Endometrial microvascular endothelial cells (primary cell): Measurements from ENCODE around the gene HAVCR2. TPM values are rescaled to one million over a fixed set of nuclear protein-coding genes. Genes with fewer than 3 reads are reported as not detected.
"Not testable (repeated sequence)": the region's sequence is repeated elsewhere in the genome, so short reads cannot be mapped to it uniquely, and the experiment has no call there.

Source experiments
- in situ Hi-C: cut with HindIII; loops from 2 replicates; pipeline ENCODE4 v1.10.0; 2017; ENCODE audit warnings: low sequenced_read_pairs, low pct_unique_long_range_greater_than_20kb; ENCODE audit errors: inconsistent ontology term
- total RNA-seq: library from RNA; depleted of rRNA; stranded (reverse); fragments of >200 nt; gene quantifications from one replicate; pipeline ENCODE4 v1.2.3, GENCODE V29; 2015; ENCODE audit errors: inconsistent ontology term

The HAVCR2 gene
- total RNA-seq, 1 donor from 2014 or later: not detected

DNA sequence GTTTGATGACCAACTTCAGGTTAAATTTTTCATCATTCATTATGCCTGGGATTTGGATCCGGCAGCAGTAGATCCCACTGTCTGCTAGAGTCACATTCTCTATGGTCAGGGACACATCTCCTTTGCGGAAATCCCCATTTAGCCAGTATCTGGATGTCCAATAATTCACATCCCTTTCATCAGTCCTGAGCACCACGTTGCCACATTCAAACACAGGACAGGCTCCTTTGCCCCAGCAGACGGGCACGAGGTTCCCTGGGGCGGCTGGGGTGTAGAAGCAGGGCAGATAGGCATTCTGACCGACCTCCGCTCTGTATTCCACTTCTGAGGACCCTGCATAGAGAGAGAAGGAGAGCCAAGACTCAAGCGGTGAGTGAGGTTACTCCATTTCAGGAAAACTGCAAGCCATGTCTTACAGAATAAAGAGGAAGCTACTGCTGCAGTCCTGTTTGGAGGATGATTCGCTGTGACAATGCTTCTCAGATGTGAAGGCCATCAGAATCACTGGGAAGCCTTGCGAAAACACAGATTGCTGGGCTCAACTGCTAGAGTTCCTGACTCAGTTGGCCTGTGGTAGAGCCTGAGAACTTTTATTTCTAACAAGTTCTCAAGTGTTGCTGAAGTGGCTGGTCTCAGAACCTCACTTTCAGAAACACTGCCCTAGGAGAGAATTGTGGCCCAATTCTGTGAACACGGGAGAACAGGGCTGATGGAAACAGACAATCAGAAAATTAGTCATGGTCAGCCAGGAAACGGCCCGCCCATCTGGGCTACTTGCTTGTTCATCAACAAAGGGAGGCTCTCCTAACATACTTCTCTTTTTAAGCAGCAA lies 2.0 kb downstream of the HAVCR2 start:
- in situ Hi-C loops: no loop called here

DNA sequence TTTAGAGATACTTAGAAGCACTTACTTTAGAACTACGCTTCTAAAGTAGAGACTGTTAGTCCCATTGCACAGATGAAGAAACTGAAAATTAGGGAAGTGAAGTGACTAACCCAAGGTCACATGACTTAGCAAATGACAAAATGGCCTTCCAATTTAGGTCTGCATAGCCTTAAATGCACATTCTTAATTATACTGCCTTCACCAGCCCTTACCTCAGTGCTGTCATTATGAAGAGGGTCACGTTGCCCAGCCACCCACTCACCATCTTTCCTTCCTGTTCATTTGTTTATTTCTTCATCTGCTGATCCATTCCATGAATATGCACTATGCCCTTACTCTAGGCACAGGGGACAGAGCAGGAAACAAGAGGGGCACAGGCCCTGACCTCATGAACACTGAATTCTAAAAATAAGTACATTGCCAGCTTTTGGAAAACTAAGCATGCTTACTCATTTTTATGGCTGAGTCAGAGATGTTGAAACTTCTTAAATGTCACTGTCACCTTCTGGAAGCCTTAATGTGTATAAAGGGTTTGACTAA lies 8.6 kb downstream of the HAVCR2 start:
- in situ Hi-C loops: no loop called here

DNA sequence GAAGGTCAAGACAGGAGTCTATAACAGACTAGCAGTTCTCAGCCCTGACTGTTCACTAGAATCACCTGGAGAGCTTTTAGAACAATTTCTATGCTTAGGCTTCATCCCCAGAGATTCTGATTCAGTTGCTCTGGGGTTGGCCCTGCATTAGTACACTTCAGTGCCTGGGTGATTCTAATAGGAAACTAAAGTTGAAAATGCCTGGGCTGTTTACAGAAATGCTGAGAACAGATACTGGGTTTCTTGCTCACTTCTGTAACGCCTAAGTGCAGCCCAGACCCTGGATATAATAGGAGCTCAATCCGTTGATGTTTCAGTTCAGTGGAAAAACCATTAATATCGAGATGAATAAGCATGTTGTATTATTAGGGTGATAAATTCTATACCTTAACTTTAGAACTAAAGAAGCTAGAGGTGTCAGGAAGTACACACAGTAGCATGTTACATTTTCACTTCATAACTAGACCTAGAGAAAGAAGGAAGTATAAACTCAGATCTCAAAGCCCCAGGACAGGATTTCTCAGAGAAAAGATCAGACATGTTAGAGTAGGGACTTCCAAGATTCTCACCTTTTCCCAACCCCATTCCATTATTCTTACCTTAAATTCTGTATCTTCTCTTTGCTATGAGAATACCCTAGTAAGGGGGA lies 20.4 kb downstream of the HAVCR2 start:
- in situ Hi-C loops: no loop called here

DNA sequence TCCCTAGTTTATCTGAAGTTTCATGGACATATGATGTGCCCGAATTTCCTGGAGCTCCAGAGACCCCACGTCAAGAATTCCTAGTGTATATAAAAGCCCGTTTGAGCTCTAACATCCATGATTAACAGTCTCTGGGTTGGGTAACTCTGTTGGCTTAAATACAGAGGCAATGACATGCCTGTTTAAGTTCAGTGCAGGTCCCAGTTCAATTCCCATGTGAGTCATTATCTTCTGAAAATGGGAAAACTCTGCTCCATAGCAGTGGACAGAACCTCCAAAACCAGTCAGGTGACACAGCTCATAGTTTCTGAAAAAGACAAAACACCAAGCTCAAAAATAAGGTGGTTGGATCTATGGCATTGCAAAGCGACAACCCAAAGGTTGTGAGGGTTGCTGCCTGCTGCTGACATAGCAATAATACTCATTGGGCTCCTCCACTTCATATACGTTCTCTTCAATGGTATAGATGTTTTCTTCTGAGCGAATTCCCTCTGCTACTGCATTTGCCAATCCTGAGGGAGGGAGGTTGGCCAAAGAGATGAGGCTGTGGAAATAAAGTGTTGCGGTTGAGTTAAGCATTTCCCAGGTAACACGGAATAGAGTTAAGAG lies 22.0 kb downstream of the HAVCR2 start:
- in situ Hi-C loops: no loop called here

DNA sequence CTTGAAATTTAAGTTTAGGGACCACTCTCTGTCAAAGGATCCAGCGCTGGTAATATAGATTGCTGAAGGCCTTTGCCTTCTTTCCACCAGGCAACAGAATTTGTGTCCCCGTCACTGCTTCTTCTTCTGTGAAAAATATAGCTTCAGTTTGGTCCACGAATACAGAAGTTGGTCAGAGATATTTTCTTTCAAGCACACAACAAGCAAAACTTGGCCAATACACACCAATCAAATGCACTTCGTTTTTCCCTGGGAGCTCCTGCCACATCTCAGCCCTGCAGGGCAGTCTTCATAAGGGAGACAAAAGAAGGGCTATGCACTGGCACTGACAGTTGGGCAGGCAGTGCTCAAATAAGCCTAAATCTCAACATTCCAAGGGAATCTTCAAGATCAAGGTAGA lies 22.9 kb downstream of the HAVCR2 start:
- in situ Hi-C loops: no loop called here

DNA sequence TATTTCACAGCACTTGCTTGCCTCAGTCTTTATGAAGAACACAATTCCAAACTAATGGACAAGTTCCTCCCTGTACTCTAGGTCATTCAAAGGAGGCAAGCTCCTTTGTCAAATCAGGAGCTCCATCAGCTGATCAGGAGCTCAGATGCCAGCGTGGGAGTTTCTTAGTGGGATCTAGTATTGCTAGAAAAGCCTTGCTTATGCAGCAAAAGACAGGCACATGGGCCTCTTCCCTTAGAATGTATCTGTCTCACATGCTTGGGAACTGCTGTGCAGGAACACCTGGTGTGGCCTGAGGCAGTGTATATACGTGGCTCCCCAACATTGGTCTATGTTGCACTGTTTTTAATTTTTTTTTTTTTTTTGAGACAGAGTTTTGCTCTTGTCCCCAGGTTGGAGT lies 28.6 kb downstream of the HAVCR2 start:
- in situ Hi-C loops: no loop called here

DNA sequence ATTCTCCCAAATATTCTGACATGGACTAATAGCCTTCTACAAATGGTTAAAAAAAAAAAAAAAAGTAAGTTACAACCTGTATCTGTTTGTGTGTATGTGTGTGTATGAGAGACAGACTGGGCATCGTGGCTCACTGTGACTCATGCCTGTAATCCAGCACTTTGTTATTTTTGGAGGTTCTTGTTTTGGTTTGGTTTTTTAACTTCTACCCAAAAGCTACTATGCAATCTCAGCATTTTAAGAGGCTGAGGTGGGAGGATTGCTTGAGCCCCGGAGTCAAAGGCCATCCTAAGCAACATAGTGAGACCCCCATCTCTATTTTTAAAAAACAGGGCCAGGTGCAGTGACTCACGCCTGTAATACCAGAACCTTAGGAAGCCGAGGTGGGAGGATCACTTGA lies 32.3 kb downstream of the HAVCR2 start:
- in situ Hi-C loops: no loop called here

DNA sequence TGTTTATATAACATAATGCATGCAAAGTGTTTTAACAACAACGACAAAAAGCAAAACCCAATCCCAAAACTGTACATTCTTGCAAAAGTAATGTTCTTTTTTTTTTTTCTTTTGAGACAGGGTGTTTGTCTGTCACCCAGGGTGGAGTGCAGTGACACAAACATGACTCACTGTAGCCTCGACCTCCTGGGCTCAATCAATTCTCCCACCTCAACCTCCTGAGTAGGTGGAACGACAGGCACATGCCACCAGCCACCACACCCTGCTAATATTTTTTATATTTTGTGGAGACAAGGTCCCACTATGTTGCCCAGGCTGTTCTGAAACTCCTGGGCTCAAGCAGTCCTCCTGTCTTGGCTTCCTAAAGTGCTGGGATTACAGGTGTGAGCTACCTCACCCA lies 36.3 kb downstream of the HAVCR2 start:
- in situ Hi-C loops: no loop called here

DNA sequence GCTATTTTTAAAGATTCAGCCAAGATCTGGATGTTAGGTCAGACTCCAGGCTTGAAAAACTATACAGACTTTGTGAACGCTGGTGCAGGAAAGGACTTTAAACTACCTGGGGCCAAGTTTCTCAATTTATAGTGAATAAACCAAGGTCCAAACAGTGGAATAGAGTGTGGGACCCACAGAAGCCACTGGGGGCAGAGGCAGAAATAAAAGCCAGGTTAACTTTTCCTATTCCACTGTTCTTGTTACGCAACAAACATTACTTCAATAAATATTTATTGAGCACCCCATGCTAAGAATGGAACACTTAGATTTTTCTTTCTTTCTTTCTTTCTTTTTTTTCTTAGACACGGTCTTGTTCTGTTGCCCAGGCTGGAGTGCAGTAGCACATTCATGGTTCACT lies 38.9 kb downstream of the HAVCR2 start:
- in situ Hi-C loops: no loop called here

DNA sequence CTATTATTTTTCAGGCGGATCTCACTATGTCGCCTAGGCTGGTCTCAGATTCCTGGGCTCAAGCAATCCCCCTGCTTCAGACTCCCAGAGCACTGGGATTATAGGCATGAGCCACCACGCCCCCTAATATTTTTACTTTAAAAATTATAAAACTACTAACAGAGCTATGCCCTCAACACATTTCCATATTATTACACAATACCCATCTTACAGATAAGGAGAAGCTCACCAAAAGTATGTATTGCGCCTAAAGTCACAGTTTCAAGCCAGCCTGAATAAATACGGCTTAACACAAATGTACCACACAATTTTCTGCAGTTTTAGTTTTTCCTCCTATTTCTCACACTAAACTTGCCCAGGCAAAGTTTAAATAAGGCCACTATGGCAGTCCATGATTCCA lies 40.1 kb downstream of the HAVCR2 start:
- in situ Hi-C loops: no loop called here

DNA sequence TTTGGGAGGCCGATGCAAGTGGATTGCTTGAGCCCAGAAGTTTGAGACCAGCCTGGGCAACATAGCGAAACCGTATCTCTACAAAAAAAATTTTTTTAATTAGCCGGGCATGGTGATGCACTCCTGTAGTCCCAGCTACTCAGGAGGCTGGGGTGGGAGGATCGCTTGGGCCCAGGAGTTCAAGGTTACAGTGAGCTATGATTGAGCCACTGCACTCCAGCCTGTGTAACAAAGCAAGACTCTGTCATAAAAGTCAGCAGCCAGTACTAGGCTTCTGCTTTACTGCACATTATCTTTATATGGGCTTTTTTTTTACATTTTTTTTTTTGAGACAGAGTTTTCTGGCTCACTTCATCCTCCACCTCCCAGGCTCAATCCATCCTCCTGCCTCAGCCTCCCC lies 40.5 kb downstream of the HAVCR2 start:
- in situ Hi-C loops: no loop called here

DNA sequence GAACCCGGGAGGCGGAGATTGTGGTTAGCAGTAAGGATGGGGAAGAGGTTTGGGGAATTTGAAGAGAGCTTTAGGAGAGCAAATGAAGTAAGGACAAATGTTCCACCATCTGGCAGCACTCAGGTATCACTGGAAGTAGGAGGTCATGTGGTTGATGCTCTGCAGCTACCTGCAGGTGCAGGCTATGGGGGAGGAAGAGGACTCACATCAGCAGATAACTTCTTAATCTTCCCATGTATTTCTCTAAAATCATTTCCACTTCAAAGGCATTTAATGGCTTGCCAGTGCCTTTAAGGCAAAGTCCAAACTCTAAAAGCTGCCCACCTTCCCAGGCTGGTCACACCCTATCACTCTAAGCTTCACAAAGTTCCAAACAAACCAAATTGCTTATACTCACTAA lies 41.8 kb downstream of the HAVCR2 start:
- in situ Hi-C loops: no loop called here

DNA sequence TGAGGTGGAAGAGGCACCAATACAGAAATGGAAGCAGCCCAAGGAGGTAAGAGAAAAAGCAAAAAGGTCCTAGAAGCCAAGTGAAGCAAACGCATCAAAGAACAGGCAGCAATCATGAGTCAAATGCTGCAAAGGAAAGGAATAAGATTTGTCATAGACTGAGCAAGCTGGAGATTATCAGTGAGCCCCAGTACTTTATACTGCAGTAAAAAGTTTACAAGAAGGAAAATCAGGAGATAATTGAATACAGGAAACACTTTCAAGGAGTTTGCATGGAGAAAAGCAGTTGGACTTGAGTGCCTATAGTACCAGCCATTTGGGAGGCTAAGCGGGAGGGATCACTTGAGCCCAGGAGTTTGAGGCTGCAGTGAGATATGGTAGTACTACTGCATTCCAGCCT lies 42.8 kb downstream of the HAVCR2 start:
- in situ Hi-C loops: no loop called here

DNA sequence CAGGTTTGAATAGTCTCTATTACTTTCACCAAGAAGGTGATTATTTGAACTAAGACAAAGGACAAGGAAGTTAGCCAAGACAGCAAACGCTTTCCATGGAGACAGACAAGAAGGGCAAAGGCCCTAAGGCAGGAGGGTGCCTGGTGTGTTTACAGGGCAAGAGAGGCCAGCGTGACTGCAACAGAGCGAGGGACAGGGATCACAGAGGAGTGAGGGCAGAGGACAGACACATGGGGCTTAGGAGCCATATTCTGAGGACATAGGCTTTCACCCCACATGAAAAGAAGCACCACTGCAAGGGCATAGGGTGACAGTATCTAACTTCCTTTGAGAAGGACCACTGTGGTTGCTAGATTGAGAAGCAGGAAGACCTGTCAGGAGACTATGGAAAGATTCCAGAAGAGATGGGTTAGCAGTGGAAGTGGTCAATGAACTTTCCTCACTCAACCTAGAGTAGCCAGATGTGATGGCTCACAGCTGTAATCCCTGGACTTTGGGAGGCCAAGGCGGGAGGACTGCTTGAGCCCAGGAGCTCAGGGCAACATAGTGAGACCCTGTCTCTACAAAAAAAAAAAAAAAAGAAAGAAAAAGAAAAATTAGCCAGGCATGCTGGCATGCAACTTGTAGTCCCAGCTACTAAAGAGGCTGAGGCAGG lies 44.9 kb downstream of the HAVCR2 start:
- in situ Hi-C loops: no loop called here

DNA sequence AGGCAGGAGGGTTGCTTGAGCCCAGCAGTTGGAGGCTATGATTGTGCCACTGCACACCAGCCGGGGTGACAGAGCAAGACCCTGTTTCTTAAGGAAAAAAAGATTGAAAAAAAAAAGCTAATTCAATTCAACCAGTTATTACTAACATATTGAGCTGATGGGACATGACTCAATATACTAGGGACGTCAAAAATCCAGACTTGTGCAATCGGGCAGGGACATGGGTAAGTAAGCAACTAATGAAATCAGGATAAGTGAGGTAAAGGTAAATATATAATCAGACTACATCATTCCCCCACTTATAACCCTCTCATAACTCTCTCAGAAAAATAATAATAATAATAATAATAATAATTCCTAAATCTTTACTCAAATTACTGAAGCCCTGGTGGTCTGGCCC lies 49.0 kb downstream of the HAVCR2 start:
- in situ Hi-C loops: no loop called here

DNA sequence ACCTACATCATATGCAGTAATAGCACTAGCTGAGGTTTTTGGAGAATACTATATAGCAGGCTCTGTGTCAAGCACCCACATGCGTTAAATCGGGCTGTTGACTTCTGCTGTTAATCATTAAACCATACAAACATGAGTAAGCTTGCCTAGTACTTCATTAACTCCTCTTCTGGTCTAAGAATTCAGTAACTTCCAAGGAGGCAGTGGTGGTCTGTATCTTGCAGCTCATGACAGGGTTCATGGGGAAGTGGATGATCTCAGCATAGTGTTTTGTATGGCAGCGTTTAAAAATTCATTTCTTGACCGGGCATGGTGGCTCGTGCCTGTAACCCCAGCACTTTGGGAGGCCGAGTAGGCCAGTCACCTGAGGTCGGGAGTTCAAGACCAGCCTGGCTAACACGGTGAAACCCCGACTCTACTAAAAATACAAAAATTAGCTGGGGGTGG lies 49.7 kb downstream of the HAVCR2 start, which contains the start of gene HAVCR1:
Gene HAVCR1 (minus strand): TSS at position 24 of the 447 bp plus-strand sequence. CDS start 1,173 bp downstream, outside the sequence.
- in situ Hi-C loops: no loop called here

DNA sequence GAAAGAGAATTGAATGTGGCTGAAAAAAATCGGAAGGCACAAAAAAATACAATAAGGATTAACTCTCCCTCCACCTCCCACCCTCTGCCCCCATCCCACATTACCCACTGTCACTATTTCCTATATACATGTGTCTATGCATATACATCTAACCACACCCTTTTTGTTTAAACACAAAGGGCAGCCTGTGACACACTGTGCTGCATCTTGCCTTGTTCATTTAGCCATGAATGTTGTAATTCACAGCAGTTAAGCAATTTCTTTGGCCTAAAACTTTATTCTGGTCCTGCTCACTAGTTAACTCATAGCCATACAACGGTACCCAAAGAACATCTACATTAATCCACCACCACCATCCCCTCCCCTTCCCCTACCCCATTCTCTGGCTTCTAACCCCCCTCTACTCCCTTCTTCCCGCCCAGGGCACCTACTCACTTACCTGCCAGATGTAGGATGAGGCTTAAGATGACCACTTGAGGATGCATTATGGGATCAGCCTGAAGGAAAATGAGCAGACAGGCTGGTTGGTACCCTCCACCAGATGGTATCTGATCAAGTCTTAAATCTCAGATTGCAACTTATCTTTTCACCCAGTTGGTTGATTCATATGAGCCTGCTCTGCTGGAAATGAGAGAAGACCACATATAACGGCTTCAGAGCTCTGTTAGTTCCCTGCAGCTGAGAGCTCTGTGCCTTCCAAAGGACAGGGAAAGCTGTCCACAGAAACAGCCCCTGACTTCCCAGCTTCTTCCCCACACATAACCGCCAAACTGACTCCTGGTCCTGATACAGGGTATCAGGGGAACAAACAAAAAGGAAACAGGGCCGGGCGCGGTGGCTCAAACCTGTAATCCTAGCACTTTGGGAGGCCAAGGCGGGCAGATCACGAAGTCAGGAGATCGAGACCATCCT lies 51.1 kb downstream of the HAVCR2 start:
- in situ Hi-C loops: no loop called here

DNA sequence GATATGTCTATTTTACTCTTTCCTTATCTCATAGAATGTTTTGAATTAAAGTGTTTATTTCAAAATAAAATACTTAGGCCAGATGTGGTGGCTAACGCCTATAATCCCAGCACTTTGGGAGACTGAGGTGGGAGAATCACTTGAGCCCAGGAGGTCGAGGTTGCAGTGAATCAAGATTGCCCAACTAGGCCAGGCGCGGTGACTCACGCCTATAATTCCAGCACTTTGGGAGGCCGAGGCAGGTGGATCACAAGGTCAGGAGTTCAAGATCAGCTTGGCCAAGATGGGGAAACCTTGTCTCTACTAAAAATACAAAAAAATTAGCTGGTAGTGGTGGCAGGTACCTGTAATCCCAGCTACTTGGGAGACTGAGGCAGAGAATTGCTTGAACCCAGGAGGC lies 52.0 kb downstream of the HAVCR2 start:
- in situ Hi-C loops: not testable (repeated sequence)
